Activated T-cell treated with anti-CD3 and anti-CD28 coated beads, Interleukin-2, amount 50 U/mL, for 4 hours (primary cell): Measurements from ENCODE around the gene ZNF394. TPM values are rescaled to one million over a fixed set of nuclear protein-coding genes. Genes with fewer than 3 reads are reported as not detected.
A peak's percentile ranks its signal among the peaks of the same experiment; 100 is the strongest.

Experiments
- ATAC-seq, 2 donors: fragments of 200-7000 bp; cut with Tn5 transposase; one replicate each; pipeline ENCODE4 v1.10.0; 2021
- DNase-seq: peaks from one replicate; pipeline ENCODE4 v3.0.0-alpha.2; 2020
- H3K27me3 Mint-ChIP-seq: one replicate; pipeline ENCODE4 v1.8.0; 2021; ENCODE audit warnings: low read depth, mixed read lengths
- H3K36me3 Mint-ChIP-seq: one replicate; pipeline ENCODE4 v1.8.0; 2022; ENCODE audit warnings: mixed read lengths; ENCODE audit not compliant: insufficient read depth
- H3K4me1 Mint-ChIP-seq: one replicate; pipeline ENCODE4 v1.8.0; 2021; ENCODE audit warnings: low read depth, mixed read lengths
- H3K4me3 Mint-ChIP-seq: one replicate; pipeline ENCODE4 v1.8.0; 2021; ENCODE audit warnings: mild to moderate bottlenecking, moderate library complexity, mixed read lengths
- H3K9me3 Mint-ChIP-seq: one replicate; pipeline ENCODE4 v1.8.0; 2021; ENCODE audit warnings: mixed read lengths
- total RNA-seq, 3 donors: library from RNA; stranded (reverse); gene quantifications; one replicate each; pipeline ENCODE4 v1.2.1, GENCODE V29; 2021

The ZNF394 gene
- total RNA-seq, 3 donors from 2014 or later = 32.0 to 38.1 (median 34.8) TPM

DNA sequence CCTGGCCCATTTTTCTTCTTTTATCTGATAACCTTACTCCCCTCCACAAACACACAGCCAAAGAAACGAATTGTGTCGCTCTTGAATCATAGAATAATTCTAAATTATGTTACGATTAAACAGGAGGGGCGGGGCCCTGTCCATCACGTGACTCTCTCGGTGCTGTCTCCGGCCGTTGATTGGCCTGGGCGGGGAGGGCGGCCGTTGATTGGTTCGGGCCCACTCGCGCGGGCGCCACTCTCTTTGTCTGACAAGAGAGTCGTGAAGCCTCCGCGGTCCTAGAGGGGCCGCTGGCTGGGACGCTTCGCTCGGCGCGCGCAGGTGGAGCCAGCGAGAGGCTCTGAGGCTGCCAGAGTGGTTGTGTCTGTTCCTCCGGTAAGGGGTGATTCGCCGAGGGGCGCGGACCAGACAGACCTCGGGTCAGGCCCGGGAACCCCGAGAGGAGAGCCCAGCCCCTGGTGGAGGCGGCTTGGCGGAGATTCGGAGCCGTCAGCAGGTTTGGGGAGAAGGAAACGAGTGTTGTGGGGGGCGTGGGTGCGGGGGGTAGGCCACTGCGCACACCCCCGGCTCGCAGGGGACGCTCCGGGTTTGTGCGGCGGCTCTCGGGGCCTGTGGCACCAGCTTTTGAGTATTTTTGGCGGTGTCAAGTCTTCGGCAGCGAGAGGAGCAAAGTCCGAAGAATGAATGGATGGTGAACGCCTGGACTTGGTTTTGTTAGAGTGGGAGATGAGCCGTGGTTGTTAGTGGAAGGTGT, 27.3 kb downstream of the ZNF394 start, which contains the start of gene ZNF789:
TSS of gene ZNF789 (plus strand) at position 330 of the 754 bp plus-strand sequence. CDS start 3,567 bp downstream, outside the sequence.
- no peaks in the 10 kb centered on the region for H3K9me3 Mint-ChIP-seq
- no peaks in the 10 kb centered on the region for H3K27me3 Mint-ChIP-seq
- peak; percentile 97 for DNase-seq
- H3K4me1 Mint-ChIP-seq = peaks cover 20% of the 10 kb centered on the region
- ATAC-seq = peak; percentile 99
- peaks cover 4% of the 10 kb centered on the region for H3K36me3 Mint-ChIP-seq
- H3K4me3 Mint-ChIP-seq = peak within 1 kb of the TSS; percentile 96

DNA sequence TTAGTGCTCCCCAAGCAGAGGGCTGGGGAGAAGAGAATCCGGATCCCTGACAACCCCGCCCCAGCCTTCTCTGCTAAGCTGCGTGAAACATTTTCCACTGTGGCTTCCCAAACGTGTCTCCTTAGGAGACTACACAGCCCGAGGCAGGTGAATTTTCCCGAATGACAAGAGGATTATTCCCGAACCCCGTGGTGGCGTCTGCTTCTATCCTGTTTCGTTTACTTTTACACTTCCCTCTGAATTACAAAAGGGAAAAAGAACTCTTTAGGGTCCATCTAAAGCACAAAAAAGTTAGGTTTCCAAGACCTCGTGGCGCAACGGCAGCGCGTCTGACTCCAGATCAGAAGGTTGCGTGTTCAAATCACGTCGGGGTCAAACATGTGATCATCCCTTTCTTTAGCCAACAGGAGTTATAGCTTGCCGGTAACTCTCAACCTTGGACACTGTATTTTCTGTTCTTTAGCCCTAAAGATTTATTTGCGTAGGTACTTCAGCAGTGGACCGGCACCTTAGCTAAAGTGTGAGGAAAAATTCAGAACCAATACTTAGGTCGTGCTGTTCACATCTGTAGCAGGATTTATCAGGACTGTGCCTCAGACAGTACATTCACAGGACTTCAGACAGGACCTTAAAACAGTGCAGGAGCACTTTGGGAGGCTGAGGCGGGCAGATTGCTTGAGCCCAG, 30.6 kb downstream of the ZNF394 start:
- H3K4me1 Mint-ChIP-seq = peaks cover 23% of the 10 kb centered on the region
- peak overlapping the region; percentile 19 for H3K4me3 Mint-ChIP-seq

DNA sequence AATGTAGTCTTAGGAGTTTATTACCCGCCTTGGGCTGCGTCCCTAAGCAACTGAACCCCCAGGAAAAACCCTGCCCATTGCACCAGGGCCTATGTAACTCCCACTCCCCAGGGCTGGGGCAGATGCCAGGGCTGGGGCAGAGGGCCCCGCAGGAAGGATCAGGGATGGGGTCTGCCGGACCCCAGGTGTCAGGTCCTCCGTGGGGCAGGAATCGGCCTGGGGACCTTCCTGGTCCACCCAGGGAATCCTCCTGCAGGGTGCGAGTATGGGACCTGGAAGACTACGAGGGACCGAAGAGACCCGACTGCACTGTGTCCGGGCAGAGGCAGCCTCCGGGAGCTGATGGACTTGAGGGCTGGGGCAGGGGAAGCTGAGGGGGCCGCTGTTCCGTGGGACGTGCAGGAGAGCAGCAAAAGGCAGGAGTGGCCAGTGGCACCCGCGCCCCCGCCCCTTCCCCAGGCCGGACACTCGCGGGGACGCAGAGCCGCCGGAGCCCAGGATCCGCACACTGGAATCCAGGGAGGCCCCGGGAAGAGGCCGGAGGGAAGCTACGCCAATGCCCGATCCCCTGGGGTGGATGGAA, 31.7 kb downstream of the ZNF394 start:
- Mint-ChIP-seq H3K36me3 (peaks cover 5% of the 10 kb centered on the region), H3K4me1 (peaks cover 28% of the 10 kb centered on the region), H3K9me3 (no peaks in the 10 kb centered on the region), H3K4me3 (no peak overlapping the region), H3K27me3 (no peaks in the 10 kb centered on the region)
- no peak for ATAC-seq
- DNase-seq = no peak

More for the DNA sequence above, 30.6 kb downstream of the ZNF394 start:
- no peaks in the 10 kb centered on the region for H3K36me3 Mint-ChIP-seq
- H3K27me3 Mint-ChIP-seq = no peaks in the 10 kb centered on the region
- ATAC-seq (no peak), DNase-seq (no peak)
- H3K9me3 Mint-ChIP-seq = no peaks in the 10 kb centered on the region

DNA sequence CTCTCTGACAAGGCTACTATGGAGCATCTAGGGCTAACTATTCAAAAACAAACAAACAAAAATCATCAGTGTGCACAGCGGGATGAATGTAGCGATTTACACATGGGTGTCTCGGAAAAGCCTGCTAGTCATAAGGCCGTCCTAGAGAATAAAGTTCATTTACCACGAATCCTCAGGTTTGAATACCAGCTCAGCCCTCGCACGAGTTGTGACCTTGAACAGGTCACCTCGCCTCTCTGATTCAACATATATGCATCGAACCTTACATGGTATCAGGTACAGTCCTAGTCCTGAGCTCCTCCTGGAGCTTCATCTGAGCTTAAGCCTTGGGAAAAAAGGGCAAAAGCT, 34.7 kb downstream of the ZNF394 start:
- DNase-seq = no peak

DNA sequence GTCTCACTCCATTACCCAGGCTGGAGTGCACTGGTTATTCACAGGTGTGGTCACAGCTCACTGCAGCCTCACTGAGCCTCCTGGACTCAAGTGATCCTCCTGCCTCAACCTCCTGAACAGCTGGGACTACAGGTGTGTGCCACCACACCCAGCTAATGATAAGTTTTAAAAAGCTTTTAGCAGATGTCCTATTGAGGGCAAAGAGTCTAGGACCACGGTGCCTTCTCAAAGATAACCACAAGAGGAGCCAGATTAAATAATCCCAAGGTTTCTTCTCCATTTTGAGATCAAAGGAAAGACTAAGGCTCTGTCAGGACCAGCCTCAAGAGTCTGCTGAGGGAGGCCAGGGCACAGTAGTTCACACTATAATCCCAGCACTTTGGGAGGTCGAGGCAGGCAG, 38.9 kb downstream of the ZNF394 start:
- H3K36me3 Mint-ChIP-seq = peaks cover 28% of the 10 kb centered on the region
- H3K4me1 Mint-ChIP-seq = peaks cover 41% of the 10 kb centered on the region
- ATAC-seq = no peak
- no peak for DNase-seq
- no peak overlapping the region for H3K4me3 Mint-ChIP-seq
- no peaks in the 10 kb centered on the region for H3K9me3 Mint-ChIP-seq
- no peaks in the 10 kb centered on the region for H3K27me3 Mint-ChIP-seq

More for the DNA sequence above, 34.7 kb downstream of the ZNF394 start:
- H3K9me3 Mint-ChIP-seq = no peaks in the 10 kb centered on the region
- peak overlapping the region; percentile 94 for H3K4me3 Mint-ChIP-seq
- H3K36me3 Mint-ChIP-seq = peaks cover 9% of the 10 kb centered on the region
- H3K4me1 Mint-ChIP-seq = peaks cover 33% of the 10 kb centered on the region
- no peaks in the 10 kb centered on the region for H3K27me3 Mint-ChIP-seq
- peak; percentile 28 to 36 for ATAC-seq

DNA sequence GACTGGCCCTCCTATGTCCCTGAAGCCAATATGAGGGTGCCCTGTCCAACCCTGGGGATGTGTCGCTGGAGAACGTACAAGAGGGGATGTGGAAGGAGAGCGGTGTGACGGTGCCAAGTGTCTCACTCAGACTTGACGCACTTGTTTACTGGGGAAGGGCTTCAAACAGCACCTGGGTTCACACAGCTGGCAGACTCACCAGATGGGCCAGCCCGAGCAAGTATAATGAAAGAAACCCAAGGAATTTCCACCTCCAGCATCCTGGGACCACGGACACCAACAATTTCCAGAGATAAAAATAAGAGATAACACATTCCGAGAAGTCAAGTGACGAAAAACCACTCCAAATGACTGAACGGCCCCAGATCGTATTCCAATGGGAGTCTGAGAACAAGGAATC, 39.4 kb downstream of the ZNF394 start:
- H3K27me3 Mint-ChIP-seq = no peaks in the 10 kb centered on the region
- ATAC-seq (no peak), DNase-seq (no peak)
- H3K4me1 Mint-ChIP-seq = peaks cover 37% of the 10 kb centered on the region
- peaks cover 28% of the 10 kb centered on the region for H3K36me3 Mint-ChIP-seq
- H3K9me3 Mint-ChIP-seq = no peaks in the 10 kb centered on the region
- no peak overlapping the region for H3K4me3 Mint-ChIP-seq

DNA sequence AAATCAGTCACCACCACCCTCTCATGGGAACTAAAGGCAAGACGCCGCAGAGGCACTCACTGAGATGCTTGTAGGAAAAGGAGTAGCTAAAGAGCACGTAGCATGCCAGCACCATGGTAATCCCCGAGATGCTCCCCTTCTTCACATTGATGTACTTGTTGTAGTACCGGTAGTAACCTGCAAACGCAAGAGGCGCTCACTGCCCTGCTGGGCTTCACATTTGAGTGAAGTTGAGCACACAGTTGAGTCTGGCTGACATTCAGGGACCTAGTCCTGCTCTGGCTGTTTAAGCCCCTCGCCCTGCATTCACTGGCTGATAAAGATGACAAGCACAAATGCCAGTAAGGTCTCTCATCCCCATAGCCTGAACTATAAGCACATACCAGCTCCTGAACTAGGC, 41.0 kb downstream of the ZNF394 start:
- no peaks in the 10 kb centered on the region for H3K27me3 Mint-ChIP-seq
- H3K4me1 Mint-ChIP-seq = peaks cover 27% of the 10 kb centered on the region
- no peaks in the 10 kb centered on the region for H3K9me3 Mint-ChIP-seq
- DNase-seq (no peak), ATAC-seq (peak; percentile 59 to 64)
- no peak overlapping the region for H3K4me3 Mint-ChIP-seq
- peaks cover 27% of the 10 kb centered on the region for H3K36me3 Mint-ChIP-seq

DNA sequence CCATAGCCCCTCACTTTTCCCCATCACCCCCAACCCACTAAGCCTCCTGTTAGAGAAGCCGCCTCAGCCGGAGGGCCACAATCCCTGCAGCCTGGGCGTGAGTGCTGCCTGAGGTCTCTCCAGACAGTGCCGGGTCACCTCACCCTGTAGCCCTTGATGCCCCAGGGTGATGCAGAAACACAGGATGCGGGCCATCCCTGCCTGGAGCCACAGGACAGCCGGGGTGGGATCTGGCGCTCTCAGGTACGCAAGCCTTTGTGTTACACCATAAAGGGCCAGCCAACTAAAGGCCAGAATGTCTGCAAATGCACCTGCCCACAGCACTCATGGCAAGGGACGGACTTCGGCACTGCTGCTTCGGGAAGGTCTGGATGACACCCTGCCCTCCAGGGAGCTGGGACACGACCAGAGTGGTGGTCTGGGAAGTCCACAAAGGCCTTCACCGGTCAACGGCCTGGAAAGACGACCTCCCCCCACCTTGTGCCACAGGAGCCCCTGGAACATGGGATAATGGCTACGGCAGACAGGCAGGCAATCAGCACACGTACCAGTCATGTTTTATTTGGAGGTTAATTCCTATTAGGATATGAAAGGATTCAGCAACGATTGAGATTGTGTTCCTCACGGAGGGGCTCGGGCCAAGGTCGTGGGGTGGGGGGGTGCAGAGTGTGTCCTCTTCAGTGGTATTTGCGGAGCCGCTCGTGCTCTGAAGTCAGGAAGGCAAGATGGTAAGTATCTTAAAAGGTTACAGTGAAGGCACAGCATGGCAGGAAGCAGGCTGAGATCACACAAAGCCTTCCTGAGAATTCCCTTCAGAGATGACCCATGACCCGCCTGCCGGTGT, 42.2 kb downstream of the ZNF394 start:
- no peaks in the 10 kb centered on the region for H3K27me3 Mint-ChIP-seq
- H3K4me3 Mint-ChIP-seq = no peak overlapping the region
- ATAC-seq (no peak), DNase-seq (no peak)
- no peaks in the 10 kb centered on the region for H3K9me3 Mint-ChIP-seq
- H3K4me1 Mint-ChIP-seq = peaks cover 20% of the 10 kb centered on the region
- peaks cover 27% of the 10 kb centered on the region for H3K36me3 Mint-ChIP-seq

DNA sequence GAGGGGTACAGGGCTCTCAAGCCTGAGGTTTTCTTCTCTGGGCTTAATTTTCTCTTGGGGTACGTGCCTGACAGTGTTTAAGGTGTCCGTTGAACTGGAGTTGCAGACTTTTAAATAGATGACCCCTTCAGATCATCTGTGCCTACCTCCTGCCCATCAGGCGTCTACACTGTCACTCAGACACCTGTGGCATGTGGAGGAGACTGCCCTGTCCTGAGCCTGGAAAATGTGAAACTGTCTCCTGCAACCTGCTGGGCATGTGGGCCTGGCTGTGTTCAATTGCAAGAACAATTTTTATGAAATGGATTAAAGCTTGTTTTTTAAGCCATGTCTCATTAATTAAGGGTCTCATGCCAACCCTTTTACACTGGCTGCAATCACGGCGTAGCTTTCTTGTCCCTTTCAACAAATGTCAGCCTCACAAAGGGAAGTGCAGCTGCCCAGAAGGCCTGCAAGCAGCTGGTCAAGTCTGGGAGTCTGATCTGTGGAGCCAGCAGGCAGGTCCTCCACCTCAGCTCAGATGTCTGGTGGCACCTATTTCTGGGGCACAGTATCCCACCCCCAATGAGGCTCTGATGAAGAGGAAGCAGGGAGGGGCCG, 42.9 kb downstream of the ZNF394 start:
- DNase-seq (no peak), ATAC-seq (no peak)
- Mint-ChIP-seq H3K9me3 (no peaks in the 10 kb centered on the region), H3K36me3 (peaks cover 24% of the 10 kb centered on the region), H3K4me3 (no peak overlapping the region), H3K27me3 (no peaks in the 10 kb centered on the region), H3K4me1 (peaks cover 17% of the 10 kb centered on the region)

DNA sequence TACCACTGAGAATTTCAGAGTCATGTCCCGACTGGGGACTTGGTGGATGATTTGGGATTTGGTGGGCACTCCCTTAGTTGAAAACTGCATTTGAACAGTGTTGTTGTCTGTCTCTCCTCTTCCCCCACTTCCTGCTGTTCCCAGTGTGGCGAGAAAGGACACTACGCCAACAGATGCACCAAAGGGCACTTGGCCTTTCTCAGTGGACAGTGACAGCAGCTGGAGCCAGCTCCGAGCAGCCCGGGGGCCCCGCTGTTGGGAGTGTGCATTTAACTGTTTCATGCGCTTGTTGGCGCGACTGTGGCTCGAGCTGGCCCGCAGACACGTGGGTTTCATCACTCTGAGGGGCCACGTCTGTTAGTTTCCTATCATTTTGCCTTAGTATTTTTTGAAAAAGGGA, 43.8 kb downstream of the ZNF394 start:
- H3K4me1 Mint-ChIP-seq = peaks cover 17% of the 10 kb centered on the region
- H3K4me3 Mint-ChIP-seq = no peak overlapping the region
- no peak for DNase-seq
- H3K27me3 Mint-ChIP-seq = no peaks in the 10 kb centered on the region
- no peaks in the 10 kb centered on the region for H3K9me3 Mint-ChIP-seq
- peaks cover 24% of the 10 kb centered on the region for H3K36me3 Mint-ChIP-seq
- no peak for ATAC-seq

DNA sequence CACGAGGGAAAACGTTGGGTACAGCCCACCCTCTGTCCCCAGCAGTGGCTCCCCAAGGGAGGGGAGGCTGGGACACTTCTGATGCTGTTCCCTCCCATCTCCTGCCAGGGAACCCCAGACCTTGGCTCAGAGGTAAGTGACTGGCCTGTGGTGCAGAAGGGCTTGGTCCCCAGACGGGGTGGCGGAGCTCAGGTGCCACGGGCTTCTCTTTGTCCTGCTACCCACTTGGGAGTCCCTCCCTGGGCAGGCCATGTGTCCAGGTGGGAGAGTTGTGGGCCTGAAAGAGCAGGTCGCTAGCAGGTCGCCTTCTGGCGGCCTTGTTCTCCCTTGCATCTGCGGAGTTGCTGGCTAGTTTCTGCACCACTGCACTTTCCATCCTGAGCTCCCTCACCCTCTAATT, 44.2 kb downstream of the ZNF394 start:
- ATAC-seq (peak in 1 of 2 donors; percentile 17), DNase-seq (no peak)
- H3K27me3 Mint-ChIP-seq = no peaks in the 10 kb centered on the region
- H3K36me3 Mint-ChIP-seq = peaks cover 27% of the 10 kb centered on the region
- H3K9me3 Mint-ChIP-seq = no peaks in the 10 kb centered on the region
- no peak overlapping the region for H3K4me3 Mint-ChIP-seq
- H3K4me1 Mint-ChIP-seq = peaks cover 14% of the 10 kb centered on the region

DNA sequence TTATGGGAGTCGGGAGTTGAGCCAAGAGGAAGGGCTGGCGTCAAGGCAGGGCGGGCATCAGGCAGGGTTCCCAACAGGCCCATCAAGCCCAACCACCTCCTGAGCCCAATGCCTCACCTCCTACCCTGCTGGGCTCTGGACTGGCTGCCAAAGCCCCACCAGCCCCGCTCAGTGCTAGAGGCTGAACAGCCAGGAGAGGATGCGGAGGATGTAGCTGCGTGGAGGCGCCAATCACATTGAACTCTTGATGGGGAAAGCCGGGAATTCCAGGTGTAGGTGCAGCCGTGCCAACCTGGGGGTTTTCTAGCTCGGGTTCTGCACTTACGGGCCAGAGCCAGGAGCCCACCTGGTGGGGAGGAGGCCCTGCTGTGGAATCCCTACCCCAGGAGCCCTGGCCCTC, 47.0 kb downstream of the ZNF394 start:
- ATAC-seq (no peak), DNase-seq (no peak)
- Mint-ChIP-seq H3K4me3 (no peak overlapping the region), H3K9me3 (no peaks in the 10 kb centered on the region), H3K27me3 (no peaks in the 10 kb centered on the region), H3K36me3 (peaks cover 12% of the 10 kb centered on the region), H3K4me1 (no peaks in the 10 kb centered on the region)

DNA sequence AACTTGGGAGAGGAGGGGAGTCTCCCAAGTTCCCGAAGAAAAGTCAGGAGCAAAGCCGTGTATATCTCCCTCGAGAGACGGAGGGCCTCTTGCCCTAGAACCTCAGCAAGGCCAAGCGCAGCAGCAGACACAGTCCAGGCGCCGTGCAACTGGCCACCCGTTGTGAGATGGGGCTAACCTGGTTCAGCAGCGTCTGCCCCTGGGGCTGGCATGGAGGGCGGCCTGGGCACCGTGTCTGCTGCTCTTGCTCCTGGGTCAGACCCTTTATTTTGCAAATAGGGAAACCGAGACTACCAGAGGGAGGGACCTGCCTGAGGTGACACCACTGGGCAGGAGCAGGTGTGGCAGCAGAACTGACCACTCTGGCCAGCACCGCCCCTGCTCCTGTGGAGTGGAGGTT, 47.5 kb downstream of the ZNF394 start:
- H3K36me3 Mint-ChIP-seq = peaks cover 12% of the 10 kb centered on the region
- no peaks in the 10 kb centered on the region for H3K9me3 Mint-ChIP-seq
- ATAC-seq (no peak), DNase-seq (no peak)
- no peaks in the 10 kb centered on the region for H3K4me1 Mint-ChIP-seq
- H3K27me3 Mint-ChIP-seq = no peaks in the 10 kb centered on the region
- H3K4me3 Mint-ChIP-seq = no peak overlapping the region

DNA sequence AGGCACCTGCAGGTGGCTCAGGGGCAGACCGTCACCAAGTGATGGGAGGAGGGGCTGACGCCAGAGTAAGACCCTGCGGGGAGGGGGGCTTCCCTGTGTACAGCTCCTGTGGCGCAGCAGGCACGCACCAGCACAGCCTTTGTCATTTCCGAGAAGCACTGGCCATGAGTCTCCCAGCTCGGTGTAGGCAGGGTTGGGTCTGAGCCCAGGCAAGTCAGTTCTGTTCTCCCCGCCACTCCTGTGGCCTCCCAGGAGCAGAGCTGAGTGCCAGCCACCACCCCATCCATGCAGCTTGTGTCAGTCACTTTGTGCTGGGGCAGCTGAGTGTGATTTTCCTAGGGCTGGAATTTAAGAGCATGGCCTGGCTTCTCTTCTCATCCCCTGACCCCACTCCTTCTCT, 48.1 kb downstream of the ZNF394 start:
- H3K4me3 Mint-ChIP-seq = no peak overlapping the region
- H3K36me3 Mint-ChIP-seq = peaks cover 12% of the 10 kb centered on the region
- ATAC-seq (no peak), DNase-seq (no peak)
- no peaks in the 10 kb centered on the region for H3K4me1 Mint-ChIP-seq
- no peaks in the 10 kb centered on the region for H3K9me3 Mint-ChIP-seq
- H3K27me3 Mint-ChIP-seq = no peaks in the 10 kb centered on the region
